Peyer's patch (tissue), 4 donors: ENCODE measurements around the gene RFTN1. TPM values are rescaled to one million over a fixed set of nuclear protein-coding genes. Genes with fewer than 3 reads are reported as not detected.

ENCODE experiments used
- DNase-seq, 3 donors: peaks; one replicate each; pipeline ENCODE4 v3.0.0-alpha.2; 2017 to 2019
- H3K27ac ChIP-seq, 4 donors: fragments of 200-600 bp; sonication (generic); one replicate each; pipeline ENCODE4 v1.5.1; 2016 to 2019
- H3K27me3 ChIP-seq, 2 donors: fragments of 200-600 bp; sonication (generic); one replicate each; pipeline ENCODE4 v1.5.1; 2019
- H3K36me3 ChIP-seq, 3 donors: fragments of 200-600 bp; sonication (generic); one replicate each; pipeline ENCODE4 v1.5.1; 2016 to 2019
- H3K4me1 ChIP-seq, 4 donors: fragments of 200-600 bp; sonication (generic); one replicate each; pipeline ENCODE4 v1.5.1; 2016 to 2019
- H3K4me3 ChIP-seq, 4 donors: fragments of 200-600 bp; sonication (generic); 1 replicate in 3 of 4; 2 replicates in 1 of 4; pipeline ENCODE4 v1.5.1; 2016 to 2019; ENCODE audit warnings: mild to moderate bottlenecking in 1 of 4
- H3K9me3 ChIP-seq, 4 donors: fragments of 200-600 bp; sonication (generic); one replicate each; pipeline ENCODE4 v1.5.1; 2016 to 2019; ENCODE audit warnings: mild to moderate bottlenecking in 1 of 4
- CTCF ChIP-seq, 6 experiments: fragments of 450-650 bp in 4 of 6; fragments of 200-600 bp in 2 of 6; sonication (generic) in 1 of 6; IDR thresholded peaks; one replicate each; pipeline ENCODE4 v1.5.1; 2017 to 2019; ENCODE audit warnings: antibody characterized with exemption in 6 of 6, mild to moderate bottlenecking in 3 of 6, moderate library complexity in 1 of 6
- POLR2A ChIP-seq, 2 donors: fragments of 450-650 bp; IDR thresholded peaks; one replicate each; pipeline ENCODE4 v1.5.1; 2017; ENCODE audit warnings: antibody characterized with exemption in 2 of 2, mild to moderate bottlenecking in 2 of 2, moderate library complexity in 2 of 2
- total RNA-seq, 4 donors: library from RNA; depleted of rRNA; stranded (reverse); fragments of >200 nt; gene quantifications; one replicate each; pipeline ENCODE4 v1.1.0, GENCODE V29; 2016

Gene RFTN1
- total RNA-seq, 4 donors from 2014 or later: 6.1 to 135 (median 32.0) TPM

DNA sequence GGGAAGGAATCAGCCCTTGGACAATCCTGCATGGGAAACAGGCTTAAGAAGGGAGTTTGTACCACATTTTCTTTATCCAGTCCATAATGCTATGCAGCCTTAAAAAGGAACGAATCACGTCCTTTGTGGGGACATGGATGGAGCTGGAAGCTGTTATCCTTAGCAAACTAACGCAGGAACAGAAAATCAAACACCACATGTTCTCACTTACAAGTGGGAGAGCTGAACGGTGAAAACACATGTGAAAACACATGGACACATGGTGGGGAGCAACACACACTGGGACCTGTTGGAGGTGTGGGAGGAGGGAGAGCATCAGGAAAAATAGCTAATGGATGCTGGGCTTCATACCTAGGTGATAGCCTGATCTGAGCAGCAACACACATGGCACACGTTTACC, 178.2 kb downstream of the RFTN1 start:
- DNase-seq: no peak
- Histone ChIP-seq H3K4me1 (peaks cover 0 to 16% (median 2%) of the 10 kb centered on the region in 4 donors), H3K27me3 (no peaks in the 10 kb centered on the region), H3K36me3 (peaks cover 0 to 18% (median 0%) of the 10 kb centered on the region in 3 donors), H3K27ac (no peak overlapping the region), H3K4me3 (no peak overlapping the region), H3K9me3 (no peaks in the 10 kb centered on the region)
- TF ChIP-seq POLR2A (IDR thresholded peaks at IDR 0.05) (no peak), CTCF (IDR thresholded peaks at IDR 0.05) (no peak)

DNA sequence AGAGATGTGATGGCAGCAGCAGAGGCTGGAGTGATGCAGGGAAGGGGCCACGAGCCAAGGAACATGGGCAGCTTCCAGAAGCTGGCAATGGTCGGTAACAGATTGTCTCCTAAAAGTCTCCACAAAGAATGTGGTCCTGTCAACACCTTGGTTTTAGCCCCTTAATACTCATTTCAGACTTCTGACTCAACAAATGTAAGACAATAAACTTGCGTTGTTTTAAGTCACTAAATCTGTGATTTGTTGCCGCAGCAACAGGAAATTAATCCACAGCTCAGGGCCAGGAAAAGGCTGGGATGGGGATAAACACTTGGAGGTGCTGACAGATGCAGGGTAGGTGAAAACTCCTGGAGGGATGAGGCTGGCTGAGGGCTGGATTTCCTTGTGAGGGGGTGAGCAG, 178.6 kb downstream of the RFTN1 start:
- TF ChIP-seq POLR2A (IDR thresholded peaks at IDR 0.05): no peak
- no peak for TF ChIP-seq CTCF (IDR thresholded peaks at IDR 0.05)
- Histone ChIP-seq H3K4me3 (no peak overlapping the region), H3K36me3 (peaks cover 0 to 18% (median 0%) of the 10 kb centered on the region in 3 donors), H3K27me3 (no peaks in the 10 kb centered on the region), H3K9me3 (no peaks in the 10 kb centered on the region), H3K27ac (no peak overlapping the region), H3K4me1 (peaks cover 0 to 16% (median 2%) of the 10 kb centered on the region in 4 donors)
- DNase-seq: no peak

- H3K36me3 ChIP-seq: peaks cover 0 to 25% (median 0%) of the 10 kb centered on the region in 3 donors
- H3K27ac ChIP-seq: no peak overlapping the region
Measured at GRCh38 chr3:16332904-16333426, 180.5 kb downstream of the RFTN1 start.

GRCh38 chr3:16331319-16331883, 182.1 kb downstream of the RFTN1 start:
- Histone ChIP-seq H3K4me1 (no peaks in the 10 kb centered on the region), H3K36me3 (peaks cover 0 to 40% (median 0%) of the 10 kb centered on the region in 3 donors), H3K27me3 (no peaks in the 10 kb centered on the region), H3K27ac (no peak overlapping the region), H3K4me3 (no peak overlapping the region), H3K9me3 (no peaks in the 10 kb centered on the region)
- no peak for DNase-seq
- TF ChIP-seq POLR2A (IDR thresholded peaks at IDR 0.05): no peak
- peak in 1 of 6 experiments; percentile 4 for TF ChIP-seq CTCF (IDR thresholded peaks at IDR 0.05)

More at GRCh38 chr3:16332904-16333426, 180.5 kb downstream of the RFTN1 start:
- TF ChIP-seq CTCF (IDR thresholded peaks at IDR 0.05): no peak
- H3K4me1 ChIP-seq: no peaks in the 10 kb centered on the region
- no peaks in the 10 kb centered on the region for H3K9me3 ChIP-seq
- no peak for DNase-seq
- no peak overlapping the region for H3K4me3 ChIP-seq
- H3K27me3 ChIP-seq: no peaks in the 10 kb centered on the region

- H3K4me1 ChIP-seq: no peaks in the 10 kb centered on the region
- H3K27me3 ChIP-seq: no peaks in the 10 kb centered on the region
- H3K9me3 ChIP-seq: no peaks in the 10 kb centered on the region
- no peak overlapping the region for H3K27ac ChIP-seq
- peaks cover 0 to 43% (median 0%) of the 10 kb centered on the region in 3 donors for H3K36me3 ChIP-seq
- TF ChIP-seq POLR2A (IDR thresholded peaks at IDR 0.05) (no peak), CTCF (IDR thresholded peaks at IDR 0.05) (no peak)
- no peak overlapping the region for H3K4me3 ChIP-seq
- no peak for DNase-seq
Measured at GRCh38 chr3:16330351-16330750, 183.1 kb downstream of the RFTN1 start.
